K562 (cell line): Measurements from ENCODE around the gene KRTAP9-7. TPM values are rescaled to one million over a fixed set of nuclear protein-coding genes. Genes with fewer than 3 reads are reported as not detected.

Source experiments
- ATAC-seq: fragments of 200-7000 bp; cut with Tn5 transposase; 3 replicates; pipeline ENCODE4 v1.9.1; 2020; ENCODE audit warnings: moderate library complexity
- BruUV-seq: library from RNA; stranded (reverse); fragments of 400-500 nt; replicated peaks from 2 replicates; lab custom pipeline; 2021; lab: Mats Ljungman, UMichigan
- CTCF ChIA-PET: fragments of 300-600 bp; formaldehyde crosslinking; extraction: SDS; loops from one replicate; lab custom pipeline; 2021; ENCODE audit warnings: low intra/inter-chr PET ratio; lab: Yijun Ruan, JAX
- POLR2A ChIA-PET: fragments of 300-600, 350-650 bp; sonication (Branson Sonifier 250); formaldehyde crosslinking; extraction: SDS; loops from one replicate; lab custom pipeline; 2021; ENCODE audit warnings: antibody characterized with exemption, inconsistent platforms; lab: Yijun Ruan, JAX
- DNase-seq, 4 experiments: peaks; one replicate each; pipeline versions ENCODE4 v3.0.0 to v3.0.0-alpha.2; 2011 to 2018; ENCODE audit warnings: low spot score in 3 of 4, mixed read lengths in 3 of 4; ENCODE audit errors: extremely low read depth in 1 of 4
- FAIRE-seq: peaks from 2 replicates; lab custom pipeline; 2011; peaks lifted over from hg19 to GRCh38; lab: Jason Lieb, UNC
- H2AFZ ChIP-seq: 2 replicates; pipeline ENCODE4 v1.6.0; 2011; ENCODE audit warnings: low read depth, low read length, control low read depth, inconsistent platforms
- H3K27ac ChIP-seq: fragments of 200-600 bp; 3 replicates; pipeline ENCODE4 v1.8.0; 2011; ENCODE audit warnings: low read depth, mild to moderate bottlenecking, control low read depth, inconsistent platforms, low read length, moderate library complexity, mixed read lengths; ENCODE audit errors: extremely low read depth
- H3K27me3 ChIP-seq, 2 experiments: fragments of 300-600 bp in 1 of 2; 2 replicates in 1 of 2; 3 replicates in 1 of 2; pipeline versions ENCODE4 v1.6.0 to v1.8.0; 2011; ENCODE audit warnings: inconsistent platforms in 2 of 2, low read length in 2 of 2, mild to moderate bottlenecking in 1 of 2, mixed read lengths in 1 of 2, moderate library complexity in 1 of 2; ENCODE audit not compliant: control insufficient read depth in 2 of 2, insufficient read depth in 2 of 2
- H3K36me3 ChIP-seq: fragments of 300-600 bp; 3 replicates; pipeline ENCODE4 v1.8.0; 2011; ENCODE audit warnings: mild to moderate bottlenecking, low read length, inconsistent platforms; ENCODE audit not compliant: control insufficient read depth, insufficient read depth
- H3K4me1 ChIP-seq, 2 experiments: fragments of 200-600 bp in 1 of 2; replicated peaks in 1 of 2; 2 replicates in 1 of 2; 3 replicates in 1 of 2; pipeline versions ENCODE4 v1.5.1 to v1.8.0; 2011; ENCODE audit warnings: inconsistent platforms in 2 of 2, low read length in 2 of 2, mild to moderate bottlenecking in 1 of 2, mixed read lengths in 1 of 2, moderate library complexity in 1 of 2; ENCODE audit not compliant: control insufficient read depth in 2 of 2, insufficient read depth in 2 of 2
- H3K4me2 ChIP-seq: 2 replicates; pipeline ENCODE4 v1.6.1; 2011; ENCODE audit warnings: low read length, control low read depth, inconsistent platforms, mixed read lengths; ENCODE audit not compliant: insufficient read depth
- H3K4me3 ChIP-seq: fragments of 200-600 bp; sonication (generic), shearing (Covaris generic); 2 replicates; pipeline ENCODE4 v1.5.1; 2016; ENCODE audit warnings: control low read depth, inconsistent platforms
- H3K79me2 ChIP-seq: fragments of 200-600 bp; 3 replicates; pipeline ENCODE4 v1.8.0; 2011; ENCODE audit warnings: low read length, inconsistent platforms; ENCODE audit not compliant: control insufficient read depth, insufficient read depth
- H3K9ac ChIP-seq, 2 experiments: 2 replicates each; pipeline versions ENCODE4 v1.6.0 to v1.6.1; 2011; ENCODE audit warnings: low read depth in 2 of 2, low read length in 2 of 2, control low read depth in 1 of 2, inconsistent platforms in 1 of 2, mild to moderate bottlenecking in 1 of 2, mixed read lengths in 1 of 2; ENCODE audit not compliant: insufficient read depth in 1 of 2
- H3K9me1 ChIP-seq: one replicate; pipeline ENCODE4 v1.6.0; 2011; ENCODE audit warnings: inconsistent platforms, mild to moderate bottlenecking, low read length, moderate library complexity; ENCODE audit not compliant: control insufficient read depth, insufficient read depth
- H3K9me3 ChIP-seq: replicated peaks from 2 replicates; pipeline ENCODE4 v1.5.1; 2011; ENCODE audit warnings: low read depth, low read length, inconsistent platforms; ENCODE audit not compliant: control insufficient read depth, insufficient read depth
- H4K20me1 ChIP-seq: replicated peaks from 2 replicates; pipeline ENCODE4 v1.6.1; 2011; ENCODE audit warnings: low read length, inconsistent platforms, mixed read lengths; ENCODE audit not compliant: control insufficient read depth, insufficient read depth
- BRF2 ChIP-seq: IDR thresholded peaks from 3 replicates; pipeline ENCODE4 v1.6.1; 2011; ENCODE audit warnings: borderline replicate concordance, mild to moderate bottlenecking; ENCODE audit not compliant: insufficient read length, insufficient read depth
- C11orf30 ChIP-seq: fragments of 450-650 bp; IDR thresholded peaks from 2 replicates; pipeline ENCODE4 v1.6.1; 2016; ENCODE audit warnings: low read depth, mild to moderate bottlenecking
- CCNT2 ChIP-seq: IDR thresholded peaks from 2 replicates; pipeline ENCODE4 v1.6.1; 2011; ENCODE audit warnings: borderline replicate concordance, low read depth, mild to moderate bottlenecking, moderate library complexity, mixed read lengths, low read length; ENCODE audit not compliant: insufficient read length; ENCODE audit errors: extremely low read depth
- KLF16 ChIP-seq: IDR thresholded peaks from 2 replicates; pipeline ENCODE4 v1.6.1; 2016; ENCODE audit warnings: antibody characterized with exemption
- MIER1 ChIP-seq: fragments of 450-650 bp; IDR thresholded peaks from 2 replicates; pipeline ENCODE4 v1.6.1; 2016; ENCODE audit warnings: antibody characterized with exemption, mild to moderate bottlenecking, low read depth
- MTA3 ChIP-seq: fragments of 450-650 bp; formaldehyde crosslinking; IDR thresholded peaks from 2 replicates; pipeline ENCODE4 v1.6.1; 2017; ENCODE audit warnings: mild to moderate bottlenecking, borderline replicate concordance
- PBX2 ChIP-seq, 2 experiments: IDR thresholded peaks in 1 of 2; conservative IDR thresholded peaks in 1 of 2; 2 replicates each; pipeline ENCODE4 v1.6.1; 2016; ENCODE audit warnings: low read depth in 2 of 2, mild to moderate bottlenecking in 1 of 2, missing compliant biosample characterization in 1 of 2, missing genetic modification characterization in 1 of 2, moderate library complexity in 1 of 2
- RBM17 ChIP-seq: fragments of 200-400 bp; formaldehyde crosslinking; IDR thresholded peaks from 2 replicates; pipeline ENCODE4 v1.6.1; 2017; ENCODE audit warnings: low read depth, mild to moderate bottlenecking, low read length, borderline replicate concordance
- SMAD2 ChIP-seq: fragments of 150-350 bp; IDR thresholded peaks from 2 replicates; pipeline ENCODE4 v1.6.1; 2014; ENCODE audit warnings: low read depth, mild to moderate bottlenecking, low read length
- SMARCA5 ChIP-seq: fragments of 450-650 bp; IDR thresholded peaks from 2 replicates; pipeline ENCODE4 v1.6.1; 2016
- ZBTB1 ChIP-seq: sonication (generic); formaldehyde crosslinking; IDR thresholded peaks from 2 replicates; pipeline ENCODE4 v1.8.1; 2023; ENCODE audit warnings: missing genetic modification reagents, low read depth, mild to moderate bottlenecking, borderline replicate concordance
- ZBTB5 ChIP-seq: fragments of 450-650 bp; IDR thresholded peaks from 2 replicates; pipeline ENCODE4 v1.6.1; 2017; ENCODE audit warnings: antibody characterized with exemption
- ZNF347 ChIP-seq: fragments of 450-650 bp; formaldehyde crosslinking; IDR thresholded peaks from 2 replicates; pipeline ENCODE4 v1.4.0; 2020; ENCODE audit warnings: low read depth, mild to moderate bottlenecking, moderate library complexity
- ZNF431 ChIP-seq: sonication (generic); formaldehyde crosslinking; IDR thresholded peaks from 2 replicates; pipeline ENCODE4 v1.8.0; 2022; ENCODE audit warnings: mild to moderate bottlenecking, missing genetic modification reagents
- ZNF644 ChIP-seq: fragments of 200-800 bp; sonication (Bioruptor generic); IDR thresholded peaks from 2 replicates; pipeline ENCODE4 v1.6.1; 2016; ENCODE audit warnings: low read depth, missing genetic modification characterization, missing compliant biosample characterization
- WGBS: fragments of 100-300 bp; shearing (Covaris generic); methylation state at CpG from one replicate; pipeline ENCODE4 v1.1.6; 2016; ENCODE audit warnings: low coverage, mixed read lengths; ENCODE audit not compliant: insufficient coverage; ENCODE audit errors: missing lambda C conversion rate; 5-methylcytosine and 5-hydroxymethylcytosine counted together
- in situ Hi-C: fragments of 300-500 bp; cut with MboI; formaldehyde crosslinking; loops from 4 replicates; pipeline ENCODE4 v1.15.0; 2018; ENCODE audit warnings: inconsistent platforms, mixed read lengths
- intact Hi-C: fragments of 100-400 bp; cut with micrococcal nuclease; formaldehyde crosslinking; loops from 2 replicates; pipeline ENCODE4 v1.14.2; 2022
- polyA plus RNA-seq, 8 experiments: library from polyadenylated mRNA; depleted of rRNA in 4 of 8; stranded (reverse) in 5 of 8; unstranded in 3 of 8; fragments of >200 nt; fragmentation: Nextera tagmentation in 2 of 8; fragmentation: Illumina TruSeq in 1 of 8; extraction: Ambion mirVana in 2 of 8; extraction: Trizol in 1 of 8; gene quantifications; 2 replicates each; pipeline versions ENCODE4 v1.2.1 to v1.2.3, GENCODE V29; 2011 to 2014; ENCODE audit warnings: inconsistent platforms in 1 of 8, missing spikeins in 1 of 8
- total RNA-seq, 7 experiments: library from RNA; depleted of rRNA in 6 of 7; stranded (reverse); fragments of >200 nt in 6 of 7; fragmentation: Illumina TruSeq in 2 of 7; extraction: Trizol in 2 of 7; gene quantifications; 2 replicates each; pipeline versions ENCODE4 v1.2.1 to v1.2.3, GENCODE V29; 2011 to 2021; ENCODE audit warnings: low replicate concordance in 1 of 7

Gene KRTAP9-7
- total and polyA plus RNA-seq, 9 of the 15 experiments (the other 6 are each of a cell fraction or from before 2014, with no cell fraction given): not detected

DNA sequence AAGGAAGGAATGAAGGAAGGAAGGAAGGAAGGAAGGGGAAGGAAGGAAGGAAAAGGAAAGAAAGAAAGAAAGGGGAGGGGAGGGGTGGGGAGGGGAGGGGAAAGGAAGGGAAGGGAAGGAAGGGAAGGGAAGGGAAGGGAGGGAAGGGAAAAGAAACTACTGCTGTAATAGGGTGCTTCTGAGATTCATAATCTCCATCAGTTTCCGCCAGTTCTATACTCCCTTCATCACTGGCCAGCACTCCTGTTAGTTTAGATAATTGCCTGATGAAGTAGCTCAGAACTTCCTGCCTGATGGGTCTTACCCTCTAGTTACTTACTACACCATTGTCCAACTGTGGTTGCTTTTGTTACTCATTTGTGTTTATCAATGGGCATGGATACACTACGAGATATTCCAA is 12.3 kb upstream of the KRTAP9-7 start:
- WGBS: 0% methylated on average over 1 of the region's 2 CpGs
- intact Hi-C loops (no loop called here), in situ Hi-C loops (no loop called here)
- TF ChIP-seq PBX2 (CRISPR knock-in tag; IDR thresholded peaks at IDR 0.05; ENCODE audit: low read depth): no peak
- TF ChIP-seq PBX2 (tag; conservative IDR thresholded peaks at IDR 0.05; ENCODE audit: low read depth): no peak
- no peak for TF ChIP-seq MIER1
- TF ChIP-seq SMAD2: no peak
- TF ChIP-seq ZNF431 (CRISPR knock-in tag): no peak
- TF ChIP-seq ZNF644 (tag): no peak
- no peak for TF ChIP-seq CCNT2
- TF ChIP-seq BRF2: no peak
- no peak for TF ChIP-seq ZBTB1 (CRISPR knock-in tag)
- no peak for TF ChIP-seq SMARCA5
- TF ChIP-seq MTA3: no peak
- no peak for TF ChIP-seq ZBTB5
- no peak for TF ChIP-seq RBM17
- TF ChIP-seq ZNF347 (CRISPR knock-in tag): no peak
- no peak for TF ChIP-seq C11orf30
- no peak for TF ChIP-seq KLF16
- TF ChIP-seq, all 486 proteins: peak for 0
- H3K27me3 ChIP-seq: no peaks in the 10 kb centered on the region
- POLR2A ChIA-PET: no interaction called here
- no peaks in the 10 kb centered on the region for H3K79me2 ChIP-seq
- no peaks in the 10 kb centered on the region for H3K36me3 ChIP-seq
- no peaks in the 10 kb centered on the region for H4K20me1 ChIP-seq
- no peak for FAIRE-seq
- H3K9ac ChIP-seq: no peak overlapping the region
- H2AFZ ChIP-seq: no peak overlapping the region
- H3K9me1 ChIP-seq: no peaks in the 10 kb centered on the region
- H3K4me2 ChIP-seq: no peak overlapping the region
- no TSS peak for BruUV-seq
- no peaks in the 10 kb centered on the region for H3K9me3 ChIP-seq
- no peaks in the 10 kb centered on the region for H3K4me1 ChIP-seq
- H3K4me3 ChIP-seq: no peak overlapping the region
- CTCF ChIA-PET: no interaction called here
- peak in 2 of 4 experiments; percentile 1 for DNase-seq
- no peak for ATAC-seq
- H3K27ac ChIP-seq: no peak overlapping the region
